WTC11 (cell line): Measurements from ENCODE around the gene LTA. TPM values are rescaled to one million over a fixed set of nuclear protein-coding genes. Genes with fewer than 3 reads are reported as not detected.

Experiments used
- ATAC-seq: fragments of 200-7000 bp; cut with Tn5 transposase; 2 replicates; pipeline ENCODE4 v1.10.0; 2021; ENCODE audit warnings: mild to moderate bottlenecking, moderate library complexity
- CTCF ChIA-PET: fragments of 300-600 bp; sonication (Branson Sonifier 250); formaldehyde crosslinking; loops from one replicate; lab custom pipeline; 2021; ENCODE audit warnings: antibody characterized with exemption; lab: Charles Lee
- POLR2A ChIA-PET: fragments of 350-600 bp; sonication (Branson Sonifier 250); formaldehyde crosslinking; loops from one replicate; lab custom pipeline; 2021; ENCODE audit warnings: antibody characterized with exemption; lab: Charles Lee
- DNase-seq: peaks from one replicate; pipeline ENCODE4 v3.0.0; 2021; ENCODE audit warnings: low spot score
- H3K27ac Mint-ChIP-seq: 2 replicates; pipeline ENCODE4 v1.8.0; 2021; ENCODE audit warnings: mixed read lengths
- H3K27me3 Mint-ChIP-seq: 2 replicates; pipeline ENCODE4 v1.8.0; 2021; ENCODE audit warnings: low read depth, mild to moderate bottlenecking, moderate library complexity, mixed read lengths
- H3K36me3 Mint-ChIP-seq: 2 replicates; pipeline ENCODE4 v1.8.0; 2021; ENCODE audit warnings: mixed read lengths
- H3K4me1 Mint-ChIP-seq: 2 replicates; pipeline ENCODE4 v1.8.0; 2022; ENCODE audit warnings: mixed read lengths
- H3K4me3 Mint-ChIP-seq: 2 replicates; pipeline ENCODE4 v1.8.0; 2021; ENCODE audit warnings: mild to moderate bottlenecking, moderate library complexity, mixed read lengths
- H3K9me3 Mint-ChIP-seq: 2 replicates; pipeline ENCODE4 v1.8.0; 2021; ENCODE audit warnings: mixed read lengths
- CREM ChIP-seq: sonication (generic); formaldehyde crosslinking; IDR thresholded peaks from 2 replicates; pipeline ENCODE4 v1.8.1; 2022; ENCODE audit warnings: mild to moderate bottlenecking, missing genetic modification reagents, moderate library complexity
- FOXK1 ChIP-seq: sonication (generic); formaldehyde crosslinking; IDR thresholded peaks from 2 replicates; pipeline ENCODE4 v1.8.0; 2022; ENCODE audit warnings: mild to moderate bottlenecking, moderate library complexity, missing genetic modification reagents
- FOXP1 ChIP-seq: sonication (generic); formaldehyde crosslinking; IDR thresholded peaks from 2 replicates; pipeline ENCODE4 v1.8.0; 2022; ENCODE audit warnings: missing genetic modification reagents, mild to moderate bottlenecking, moderate library complexity, borderline replicate concordance
- GABPB1 ChIP-seq: sonication (generic); formaldehyde crosslinking; IDR thresholded peaks from 2 replicates; pipeline ENCODE4 v1.8.1; 2023; ENCODE audit warnings: mild to moderate bottlenecking, missing genetic modification reagents
- HMGA2 ChIP-seq: fragments of 250-450 bp; sonication (Bioruptor Pico); IDR thresholded peaks from 2 replicates; pipeline ENCODE4 v1.4.0; 2021; ENCODE audit warnings: mild to moderate bottlenecking, moderate library complexity
- NR2C2 ChIP-seq: sonication (generic); formaldehyde crosslinking; IDR thresholded peaks from 2 replicates; pipeline ENCODE4 v1.8.0; 2022; ENCODE audit warnings: mild to moderate bottlenecking, missing genetic modification reagents
- SP1 ChIP-seq: sonication (generic); formaldehyde crosslinking; conservative IDR thresholded peaks from 2 replicates; pipeline ENCODE4 v1.8.1; 2022; ENCODE audit warnings: missing genetic modification reagents
- ZNF138 ChIP-seq: sonication (generic); formaldehyde crosslinking; conservative IDR thresholded peaks from 2 replicates; pipeline ENCODE4 v1.8.1; 2022; ENCODE audit warnings: mild to moderate bottlenecking, moderate library complexity, missing genetic modification reagents
- ZNF219 ChIP-seq: sonication (generic); formaldehyde crosslinking; IDR thresholded peaks from 2 replicates; pipeline ENCODE4 v1.8.0; 2023; ENCODE audit warnings: missing genetic modification reagents, mild to moderate bottlenecking, borderline replicate concordance
- ZNF263 ChIP-seq: sonication (generic); formaldehyde crosslinking; IDR thresholded peaks from 2 replicates; pipeline ENCODE4 v1.8.1; 2022; ENCODE audit warnings: low read depth, mild to moderate bottlenecking, moderate library complexity, missing genetic modification reagents
- total RNA-seq: library from RNA; stranded (reverse); gene quantifications from 3 replicates; pipeline ENCODE4 v1.2.3, GENCODE V29; 2021
- TF ChIP-seq, protein P1 (sequence below): sonication (generic); formaldehyde crosslinking; IDR thresholded peaks from 2 replicates; pipeline ENCODE4 v1.8.0; 2022; ENCODE audit warnings: mild to moderate bottlenecking, missing genetic modification reagents
- TF ChIP-seq, protein P2 (sequence below): sonication (generic); formaldehyde crosslinking; IDR thresholded peaks from 2 replicates; pipeline ENCODE4 v1.8.0; 2023; ENCODE audit warnings: missing genetic modification reagents, mild to moderate bottlenecking, borderline replicate concordance
- TF ChIP-seq, protein P3 (sequence below): sonication (generic); formaldehyde crosslinking; IDR thresholded peaks from 2 replicates; pipeline ENCODE4 v1.8.1; 2022; ENCODE audit warnings: missing genetic modification reagents, borderline replicate concordance

LTA gene
- total RNA-seq, 1 experiment from 2014 or later, result 0.46 TPM

DNA sequence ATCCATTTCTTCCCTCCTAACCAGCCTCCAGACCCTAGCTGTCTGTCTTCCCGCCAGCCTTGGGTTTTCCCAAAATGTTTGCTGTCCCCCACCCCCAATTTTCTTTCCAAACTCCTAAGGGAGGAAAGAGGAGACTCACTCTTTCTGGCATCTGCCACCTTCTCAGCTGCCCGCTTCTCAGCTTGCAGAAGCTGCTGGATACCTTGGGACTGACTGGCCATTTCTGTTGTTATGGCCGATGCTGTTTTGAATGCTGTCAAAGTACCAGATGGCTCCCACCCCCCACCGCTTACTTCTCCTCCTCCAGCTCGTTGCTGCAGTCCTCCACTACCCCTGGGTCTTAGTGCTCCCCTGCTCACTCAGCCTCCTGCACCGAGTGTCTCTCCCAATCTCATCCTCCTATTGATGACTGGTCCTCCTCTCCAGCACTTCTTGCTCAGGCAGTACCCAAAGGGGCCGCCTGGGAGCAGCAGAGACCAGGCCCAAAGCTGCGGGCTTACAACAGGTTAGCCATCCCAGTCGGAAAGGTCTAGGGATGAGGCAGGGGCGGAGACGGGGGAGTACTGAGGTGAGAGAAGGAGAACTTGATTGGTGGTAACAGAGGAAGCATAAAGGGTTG, 25.6 kb upstream of the LTA start, which contains the start of gene ATP6V1G2 (continued):
- TF ChIP-seq ZNF219 (CRISPR knock-in tag), result no peak
- no peak for TF ChIP-seq ZNF138 (CRISPR knock-in tag)
- TF ChIP-seq ZNF263 (CRISPR knock-in tag), result peak; percentile 98

DNA sequence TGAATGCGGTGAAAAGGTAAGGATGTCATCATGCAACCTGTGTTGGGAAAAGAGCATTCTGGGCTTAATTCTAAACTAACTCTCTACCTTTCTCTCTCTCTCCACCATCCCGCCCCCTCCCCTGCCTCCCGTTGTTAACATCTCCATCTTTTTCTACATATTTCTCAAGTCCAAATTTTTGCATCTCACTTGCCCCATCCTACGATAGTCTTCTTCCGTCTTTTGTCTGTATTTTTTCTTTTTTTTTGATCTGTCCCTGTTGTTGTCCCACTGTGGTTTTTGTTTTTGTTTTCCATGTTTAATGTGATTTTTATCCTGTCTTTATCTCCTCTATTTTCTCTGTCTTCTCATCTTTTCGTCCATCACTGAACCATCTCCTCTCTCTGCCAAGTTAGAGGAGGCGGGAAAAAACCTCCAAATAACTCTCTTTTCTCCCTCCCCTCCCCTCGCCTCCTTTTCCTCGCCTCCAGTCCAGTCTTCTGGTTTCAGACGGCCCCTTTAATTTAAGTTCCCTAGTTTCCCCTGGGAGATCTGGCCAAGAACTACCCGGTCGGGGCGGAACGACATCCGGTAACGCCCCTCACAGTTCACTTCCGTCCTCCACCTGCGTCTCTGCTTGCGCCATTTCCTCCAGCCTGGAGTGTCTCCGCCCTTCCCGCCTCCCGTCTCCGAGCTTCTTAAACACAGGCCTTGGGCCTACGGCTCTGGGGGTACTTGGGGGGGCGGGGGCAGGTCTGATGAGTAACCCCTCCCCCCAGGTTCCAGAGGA, 24.9 kb upstream of the LTA start, which contains the start of gene NFKBIL1:
TSS of gene NFKBIL1 (plus strand) at position 651 of the 769 bp plus-strand sequence. CDS start at position 738, 87 bp downstream.
- ATAC-seq (peak; percentile 67), DNase-seq (peak; percentile 94)
- ChIA-PET POLR2A (interaction anchor here (0.5 to 2.0 kb wide), 15 partner anchors 18 to 1425 kb away, joined by 3 to 13 read pairs (median 5); partner anchors contain the start of genes GPANK1, MCCD1, MICB and NEU1), CTCF (interaction anchor here (0.6 to 7.2 kb wide), 28 partner anchors 9 to 405 kb away, joined by 3 to 319 read pairs (median 4); partner anchors contain the start of genes AIF1, C6orf47, GPANK1 and LST1)
- Mint-ChIP-seq H3K4me1 (peaks cover 22% of the 10 kb centered on the region), H3K36me3 (peaks cover 17% of the 10 kb centered on the region), H3K4me3 (peak within 1 kb of the TSS; percentile 82), H3K27me3 (no peaks in the 10 kb centered on the region), H3K27ac (peak within 1 kb of the TSS; percentile 98), H3K9me3 (no peaks in the 10 kb centered on the region)
- TF ChIP-seq, protein P1, sequence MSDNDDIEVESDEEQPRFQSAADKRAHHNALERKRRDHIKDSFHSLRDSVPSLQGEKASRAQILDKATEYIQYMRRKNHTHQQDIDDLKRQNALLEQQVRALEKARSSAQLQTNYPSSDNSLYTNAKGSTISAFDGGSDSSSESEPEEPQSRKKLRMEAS (CRISPR knock-in tag), result no peak
- TF ChIP-seq, protein P2, sequence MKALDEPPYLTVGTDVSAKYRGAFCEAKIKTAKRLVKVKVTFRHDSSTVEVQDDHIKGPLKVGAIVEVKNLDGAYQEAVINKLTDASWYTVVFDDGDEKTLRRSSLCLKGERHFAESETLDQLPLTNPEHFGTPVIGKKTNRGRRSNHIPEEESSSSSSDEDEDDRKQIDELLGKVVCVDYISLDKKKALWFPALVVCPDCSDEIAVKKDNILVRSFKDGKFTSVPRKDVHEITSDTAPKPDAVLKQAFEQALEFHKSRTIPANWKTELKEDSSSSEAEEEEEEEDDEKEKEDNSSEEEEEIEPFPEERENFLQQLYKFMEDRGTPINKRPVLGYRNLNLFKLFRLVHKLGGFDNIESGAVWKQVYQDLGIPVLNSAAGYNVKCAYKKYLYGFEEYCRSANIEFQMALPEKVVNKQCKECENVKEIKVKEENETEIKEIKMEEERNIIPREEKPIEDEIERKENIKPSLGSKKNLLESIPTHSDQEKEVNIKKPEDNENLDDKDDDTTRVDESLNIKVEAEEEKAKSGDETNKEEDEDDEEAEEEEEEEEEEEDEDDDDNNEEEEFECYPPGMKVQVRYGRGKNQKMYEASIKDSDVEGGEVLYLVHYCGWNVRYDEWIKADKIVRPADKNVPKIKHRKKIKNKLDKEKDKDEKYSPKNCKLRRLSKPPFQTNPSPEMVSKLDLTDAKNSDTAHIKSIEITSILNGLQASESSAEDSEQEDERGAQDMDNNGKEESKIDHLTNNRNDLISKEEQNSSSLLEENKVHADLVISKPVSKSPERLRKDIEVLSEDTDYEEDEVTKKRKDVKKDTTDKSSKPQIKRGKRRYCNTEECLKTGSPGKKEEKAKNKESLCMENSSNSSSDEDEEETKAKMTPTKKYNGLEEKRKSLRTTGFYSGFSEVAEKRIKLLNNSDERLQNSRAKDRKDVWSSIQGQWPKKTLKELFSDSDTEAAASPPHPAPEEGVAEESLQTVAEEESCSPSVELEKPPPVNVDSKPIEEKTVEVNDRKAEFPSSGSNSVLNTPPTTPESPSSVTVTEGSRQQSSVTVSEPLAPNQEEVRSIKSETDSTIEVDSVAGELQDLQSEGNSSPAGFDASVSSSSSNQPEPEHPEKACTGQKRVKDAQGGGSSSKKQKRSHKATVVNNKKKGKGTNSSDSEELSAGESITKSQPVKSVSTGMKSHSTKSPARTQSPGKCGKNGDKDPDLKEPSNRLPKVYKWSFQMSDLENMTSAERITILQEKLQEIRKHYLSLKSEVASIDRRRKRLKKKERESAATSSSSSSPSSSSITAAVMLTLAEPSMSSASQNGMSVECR (CRISPR knock-in tag), result 0 out of 2 replicates have a peak, but pooled peaks have one; percentile 9
- no peak for TF ChIP-seq NR2C2 (CRISPR knock-in tag)
- 0 out of 2 replicates have a peak, but pooled peaks have one; percentile 52 for TF ChIP-seq CREM (CRISPR knock-in tag)
- 0 out of 2 replicates have a peak, but pooled peaks have one; percentile 50 for TF ChIP-seq FOXK1 (CRISPR knock-in tag)
- no peak for TF ChIP-seq HMGA2
- TF ChIP-seq GABPB1 (CRISPR knock-in tag), result peak; percentile 86
- TF ChIP-seq, protein P3, sequence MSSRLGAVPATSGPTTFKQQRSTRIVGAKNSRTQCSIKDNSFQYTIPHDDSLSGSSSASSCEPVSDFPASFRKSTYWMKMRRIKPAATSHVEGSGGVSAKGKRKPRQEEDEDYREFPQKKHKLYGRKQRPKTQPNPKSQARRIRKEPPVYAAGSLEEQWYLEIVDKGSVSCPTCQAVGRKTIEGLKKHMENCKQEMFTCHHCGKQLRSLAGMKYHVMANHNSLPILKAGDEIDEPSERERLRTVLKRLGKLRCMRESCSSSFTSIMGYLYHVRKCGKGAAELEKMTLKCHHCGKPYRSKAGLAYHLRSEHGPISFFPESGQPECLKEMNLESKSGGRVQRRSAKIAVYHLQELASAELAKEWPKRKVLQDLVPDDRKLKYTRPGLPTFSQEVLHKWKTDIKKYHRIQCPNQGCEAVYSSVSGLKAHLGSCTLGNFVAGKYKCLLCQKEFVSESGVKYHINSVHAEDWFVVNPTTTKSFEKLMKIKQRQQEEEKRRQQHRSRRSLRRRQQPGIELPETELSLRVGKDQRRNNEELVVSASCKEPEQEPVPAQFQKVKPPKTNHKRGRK, result no peak
- no peak for TF ChIP-seq FOXP1 (CRISPR knock-in tag)
- TF ChIP-seq SP1 (CRISPR knock-in tag), result peak; percentile 87
- TF ChIP-seq ZNF263 (CRISPR knock-in tag), result no peak
